GM23248 (cell line): Measurements from ENCODE around the gene MBNL1.

Source experiments
- EZH2 ChIP-seq: fragments of 200-600 bp; sonication (generic); IDR thresholded peaks from 2 replicates; pipeline ENCODE4 v1.6.1; 2018; ENCODE audit warnings: antibody characterized with exemption, mild to moderate bottlenecking; ENCODE audit not compliant: insufficient read depth, poor library complexity, severe bottlenecking
- EZH2phosphoT487 ChIP-seq: fragments of 200-600 bp; sonication (generic); IDR thresholded peaks from 2 replicates; pipeline ENCODE4 v1.6.1; 2018; ENCODE audit warnings: antibody characterized with exemption, moderate library complexity, mild to moderate bottlenecking, low read depth; ENCODE audit not compliant: insufficient read depth

DNA sequence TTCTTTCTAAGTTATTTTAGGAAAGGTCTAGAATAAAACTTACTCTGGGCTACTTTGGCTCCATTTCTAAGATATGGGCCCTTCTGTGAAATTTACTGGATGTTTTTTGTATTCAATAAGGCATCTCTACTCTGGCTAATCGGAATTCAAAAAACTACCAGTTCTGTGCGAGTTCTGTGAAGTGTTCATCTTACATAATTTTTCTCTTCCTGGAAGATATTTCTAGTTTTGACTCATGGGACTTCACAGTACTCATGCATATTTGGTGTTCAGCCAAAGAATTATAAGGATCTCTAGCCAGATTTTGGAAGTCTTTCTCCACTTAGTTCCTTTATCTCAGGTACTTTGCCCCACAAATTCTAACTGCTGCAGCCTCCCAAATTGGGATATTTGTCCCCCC lies 46.4 kb upstream of the MBNL1 start:
- no peak for TF ChIP-seq EZH2phosphoT487
- TF ChIP-seq EZH2 = no peak
